ENCODE data around the gene DLGAP1.

- TF ChIP-seq CTCF (IDR thresholded peaks at IDR 0.05 in 4 of 5, conservative IDR thresholded peaks at IDR 0.05 in 1 of 5), result no peak
- no peak for TF ChIP-seq POLR2A (IDR thresholded peaks at IDR 0.05)
Observed at GRCh38 chr18:3491981-3492555, 963.0 kb downstream of the DLGAP1 start.
